Colonic mucosa (tissue), 4 donors: ENCODE results near the gene PERCC1. TPM values are rescaled to one million over a fixed set of nuclear protein-coding genes. Genes with fewer than 3 reads are reported as not detected.

Experiments
- DNase-seq: peaks from one replicate; pipeline ENCODE4 v3.0.0-alpha.2; 2020
- H3K27ac ChIP-seq: fragments of 200-600 bp; one replicate; pipeline ENCODE4 v1.8.0; 2021
- H3K27me3 ChIP-seq: fragments of 200-600 bp; one replicate; pipeline ENCODE4 v1.8.0; 2021
- H3K36me3 ChIP-seq: fragments of 200-600 bp; one replicate; pipeline ENCODE4 v1.8.0; 2021
- H3K4me1 ChIP-seq: fragments of 200-600 bp; one replicate; pipeline ENCODE4 v1.8.0; 2021; ENCODE audit warnings: mild to moderate bottlenecking
- H3K4me3 ChIP-seq: fragments of 200-600 bp; one replicate; pipeline ENCODE4 v1.8.0; 2021
- H3K9ac ChIP-seq, 2 donors: one replicate each; pipeline ENCODE4 v1.7.0; 2013; ENCODE audit warnings: control low read depth in 2 of 2, low read depth in 2 of 2, low read length in 2 of 2
- H3K9me3 ChIP-seq: fragments of 200-600 bp; one replicate; pipeline ENCODE4 v1.8.0; 2021
- CTCF ChIP-seq: fragments of 200-600 bp; IDR thresholded peaks from one replicate; pipeline ENCODE4 v1.8.0; 2022; ENCODE audit warnings: antibody characterized with exemption, mild to moderate bottlenecking
- intact Hi-C: fragments of 100-400 bp; cut with DNase I; formaldehyde crosslinking; loops from one replicate; pipeline ENCODE4 v1.14.1; 2022
- total RNA-seq, 2 donors: library from RNA; stranded (reverse); fragmentation: NEBNext Ultra II Directional in 1 of 2; extraction: Animal tissue kit (Norgen Biotek cat#: 25700) in 1 of 2; gene quantifications; one replicate each; pipeline ENCODE4 v1.2.1, GENCODE V29; 2021
- donor health status: healthy.
- donor health status: DM: no; HTN: no; CAD: no.
- donor health status: DM: no; HTN: no; CAD: no.

Gene PERCC1
- total RNA-seq, 2 donors from 2014 or later: 0.27 TPM

- H3K36me3 ChIP-seq: no peaks in the 10 kb centered on the region
- no peak for TF ChIP-seq CTCF
- intact Hi-C loops: no loop called here
These were observed 19.3 kb downstream of the PERCC1 start for GRCh38 chr16:1450218-1450617.

GRCh38 chr16:1450841-1451240 lies 20.0 kb downstream of the PERCC1 start:
- Histone ChIP-seq H3K9ac (no peak overlapping the region), H3K4me1 (no peaks in the 10 kb centered on the region)

More at GRCh38 chr16:1450218-1450617, 19.3 kb downstream of the PERCC1 start:
- H3K9me3 ChIP-seq: no peaks in the 10 kb centered on the region
- H3K4me1 ChIP-seq: no peaks in the 10 kb centered on the region
- H3K9ac ChIP-seq: no peak overlapping the region
- no peak overlapping the region for H3K27ac ChIP-seq
- H3K4me3 ChIP-seq: no peak overlapping the region
- no peak for DNase-seq
- H3K27me3 ChIP-seq: no peaks in the 10 kb centered on the region

GRCh38 chr16:1451702-1452392 lies 21.0 kb downstream of the PERCC1 start:
- no peaks in the 10 kb centered on the region for H3K9me3 ChIP-seq
- H3K27me3 ChIP-seq: no peaks in the 10 kb centered on the region
- H3K4me3 ChIP-seq: no peak overlapping the region
- intact Hi-C loops: no loop called here
- DNase-seq: no peak
- H3K36me3 ChIP-seq: no peaks in the 10 kb centered on the region
- no peak for TF ChIP-seq CTCF
- H3K27ac ChIP-seq: no peak overlapping the region
- H3K9ac ChIP-seq: no peak overlapping the region
- H3K4me1 ChIP-seq: no peaks in the 10 kb centered on the region

More at GRCh38 chr16:1450841-1451240, 20.0 kb downstream of the PERCC1 start:
- DNase-seq: no peak
- Histone ChIP-seq H3K4me3 (no peak overlapping the region), H3K27ac (no peak overlapping the region), H3K27me3 (no peaks in the 10 kb centered on the region), H3K9me3 (no peaks in the 10 kb centered on the region), H3K36me3 (no peaks in the 10 kb centered on the region)
- TF ChIP-seq CTCF: no peak
- intact Hi-C loops: no loop called here

GRCh38 chr16:1452530-1452929 lies 21.7 kb downstream of the PERCC1 start:
- no peak for TF ChIP-seq CTCF
- intact Hi-C loops: no loop called here
- no peak overlapping the region for H3K4me3 ChIP-seq
- H3K9me3 ChIP-seq: no peaks in the 10 kb centered on the region
- no peaks in the 10 kb centered on the region for H3K27me3 ChIP-seq
- H3K36me3 ChIP-seq: no peaks in the 10 kb centered on the region
- no peak overlapping the region for H3K27ac ChIP-seq
- DNase-seq: no peak
- no peaks in the 10 kb centered on the region for H3K4me1 ChIP-seq
- H3K9ac ChIP-seq: no peak overlapping the region

GRCh38 chr16:1453316-1453715 lies 22.4 kb downstream of the PERCC1 start:
- Histone ChIP-seq H3K36me3 (no peaks in the 10 kb centered on the region), H3K27ac (no peak overlapping the region), H3K4me3 (no peak overlapping the region), H3K4me1 (no peaks in the 10 kb centered on the region), H3K9me3 (no peaks in the 10 kb centered on the region), H3K9ac (no peak overlapping the region), H3K27me3 (no peaks in the 10 kb centered on the region)
- TF ChIP-seq CTCF: no peak
- intact Hi-C loops: no loop called here
- no peak for DNase-seq
